HG02798 (cell line): ENCODE results near the gene PFKP.

ENCODE experiments used
- ATAC-seq: cut with Tn5 transposase; IDR thresholded peaks from one replicate; pipeline ENCODE4 v1.9.1; 2021; ENCODE audit warnings: mild to moderate bottlenecking; ENCODE audit not compliant: unreplicated experiment, poor library complexity

The PFKP gene

DNA sequence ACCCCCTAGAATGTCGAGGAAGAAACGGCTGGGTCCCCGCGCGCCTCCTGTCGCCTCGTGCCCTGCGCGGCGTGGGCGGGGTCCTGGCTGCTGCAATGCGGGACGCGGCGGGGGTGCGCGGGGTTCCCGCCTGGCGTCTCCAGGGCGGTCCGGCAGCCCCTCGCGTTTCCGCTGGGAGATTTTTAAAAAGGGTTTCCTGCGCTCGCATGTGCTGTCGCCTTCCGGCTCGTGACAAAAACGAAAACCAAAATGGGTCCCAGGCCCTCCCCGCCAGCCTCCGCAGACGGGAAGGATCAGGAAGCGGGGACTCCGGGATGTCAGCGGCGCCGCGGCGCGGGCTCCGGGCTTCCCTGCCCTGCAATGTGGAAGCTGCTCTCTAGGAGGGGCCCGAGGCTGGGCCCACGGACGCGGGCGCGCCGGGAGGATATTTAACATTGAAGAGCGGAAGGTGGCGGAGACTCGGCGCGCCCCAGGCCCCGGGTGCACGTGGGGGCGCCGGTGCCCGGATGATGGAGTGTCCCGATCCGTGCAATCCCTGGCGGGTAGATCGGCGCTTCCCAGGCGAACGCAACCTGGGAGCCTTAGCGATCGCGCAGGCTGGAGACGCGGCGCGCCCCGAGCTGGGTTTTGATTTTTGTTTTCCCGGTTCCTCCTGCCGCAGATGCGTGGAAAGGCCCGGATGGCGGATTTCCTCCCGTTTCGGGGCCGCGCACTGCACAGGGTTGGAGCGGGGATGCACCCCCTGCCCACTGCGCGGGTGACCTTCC lies 1.0 kb downstream of the PFKP start:
- peak; percentile 39 for ATAC-seq

DNA sequence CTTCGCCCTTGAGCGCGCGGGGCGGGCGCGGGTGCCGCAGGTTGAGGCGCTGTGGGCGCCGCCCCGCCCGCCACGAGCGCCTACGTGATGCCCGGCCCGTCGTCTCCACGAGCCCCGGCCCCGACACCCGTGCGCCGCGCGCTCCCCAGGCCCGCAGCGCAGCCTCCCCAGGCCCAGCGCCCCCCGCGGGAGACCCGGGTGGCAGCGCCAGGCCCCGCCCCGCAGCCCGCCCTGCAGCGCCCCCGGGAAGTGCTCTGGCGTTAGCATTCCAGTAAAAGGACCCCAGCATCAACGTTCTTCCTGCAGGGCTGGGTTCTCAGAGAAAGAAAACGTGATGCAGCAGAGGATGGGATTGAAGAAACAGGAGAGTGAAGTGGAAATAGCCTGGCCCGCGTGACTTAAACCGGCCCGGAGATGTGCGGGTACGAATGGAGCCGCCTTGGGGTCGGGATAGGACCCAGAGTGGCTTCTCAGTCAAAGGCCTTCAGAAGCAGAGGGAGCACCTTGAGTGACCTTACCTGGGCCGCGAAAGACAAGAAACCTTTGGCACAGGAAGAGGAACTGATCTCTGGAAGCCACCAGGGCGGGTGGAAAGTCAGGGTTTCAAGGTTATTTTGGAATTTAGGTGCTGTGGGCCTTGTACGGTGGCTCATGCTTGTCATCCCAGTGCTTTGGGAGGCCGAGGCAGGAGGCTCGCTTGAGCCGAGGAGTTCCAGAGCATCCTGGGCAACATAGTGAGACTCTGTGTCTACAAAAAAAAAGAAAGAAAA lies 1.8 kb downstream of the PFKP start:
- ATAC-seq: peak; percentile 38

GRCh38 chr10:3069876-3070275 lies 2.5 kb downstream of the PFKP start:
- ATAC-seq: no peak

- no peak for ATAC-seq
These were observed 4.3 kb downstream of the PFKP start for GRCh38 chr10:3071405-3072198.

GRCh38 chr10:3072641-3073360 lies 5.5 kb downstream of the PFKP start:
- no peak for ATAC-seq

GRCh38 chr10:3074145-3074665 lies 6.9 kb downstream of the PFKP start:
- ATAC-seq: no peak

DNA sequence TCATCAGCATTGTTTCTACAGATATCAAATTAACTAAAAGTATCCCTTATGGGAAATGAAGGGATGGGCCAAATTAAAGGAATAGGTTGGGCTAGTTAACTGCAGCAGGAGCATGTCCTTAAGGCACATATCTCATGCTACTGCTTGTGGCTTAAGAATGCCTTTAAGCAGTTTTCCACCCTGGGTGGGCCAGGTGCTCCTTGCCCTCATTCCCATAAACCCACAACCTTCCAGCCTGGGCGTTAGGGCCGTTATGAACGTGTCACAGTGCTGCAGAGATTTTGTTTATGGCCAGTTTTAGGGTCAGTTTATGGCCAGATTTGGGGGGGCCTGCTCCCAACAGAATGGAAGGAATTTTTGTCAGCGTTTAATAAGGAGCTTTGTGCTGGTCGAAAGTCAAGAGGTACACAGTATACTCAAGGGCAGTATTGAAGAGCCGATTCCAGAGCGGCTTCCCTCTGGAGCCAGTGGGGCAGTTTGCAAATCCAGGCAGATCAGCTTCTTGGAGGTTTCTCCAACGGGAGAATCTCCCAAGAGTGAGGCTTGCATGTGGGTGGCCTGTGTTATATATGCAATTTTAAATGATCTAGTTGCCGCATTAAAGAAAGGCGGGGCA lies 7.7 kb downstream of the PFKP start:
- no peak for ATAC-seq

DNA sequence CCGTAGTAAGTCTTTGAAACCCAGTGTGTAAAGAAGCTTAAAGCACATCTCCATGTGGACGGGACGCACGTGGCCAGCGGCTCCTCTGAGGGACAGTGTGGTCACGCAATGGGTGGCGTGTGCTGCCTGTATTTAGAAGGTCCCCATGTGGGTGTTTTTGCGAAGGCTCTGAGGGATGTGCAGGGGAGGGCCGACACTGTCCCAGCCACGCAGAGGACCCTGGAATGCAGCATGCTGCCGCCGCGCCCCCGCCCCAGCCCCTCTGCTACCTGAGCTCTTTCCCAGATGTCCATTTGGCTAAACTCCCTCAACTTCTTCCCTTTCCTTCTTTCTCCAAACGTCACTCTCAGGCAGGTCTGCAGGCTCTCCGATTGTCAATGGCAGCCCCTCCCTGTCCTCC lies 8.8 kb downstream of the PFKP start:
- no peak for ATAC-seq

GRCh38 chr10:3077509-3077908 lies 10.2 kb downstream of the PFKP start:
- ATAC-seq: no peak

DNA sequence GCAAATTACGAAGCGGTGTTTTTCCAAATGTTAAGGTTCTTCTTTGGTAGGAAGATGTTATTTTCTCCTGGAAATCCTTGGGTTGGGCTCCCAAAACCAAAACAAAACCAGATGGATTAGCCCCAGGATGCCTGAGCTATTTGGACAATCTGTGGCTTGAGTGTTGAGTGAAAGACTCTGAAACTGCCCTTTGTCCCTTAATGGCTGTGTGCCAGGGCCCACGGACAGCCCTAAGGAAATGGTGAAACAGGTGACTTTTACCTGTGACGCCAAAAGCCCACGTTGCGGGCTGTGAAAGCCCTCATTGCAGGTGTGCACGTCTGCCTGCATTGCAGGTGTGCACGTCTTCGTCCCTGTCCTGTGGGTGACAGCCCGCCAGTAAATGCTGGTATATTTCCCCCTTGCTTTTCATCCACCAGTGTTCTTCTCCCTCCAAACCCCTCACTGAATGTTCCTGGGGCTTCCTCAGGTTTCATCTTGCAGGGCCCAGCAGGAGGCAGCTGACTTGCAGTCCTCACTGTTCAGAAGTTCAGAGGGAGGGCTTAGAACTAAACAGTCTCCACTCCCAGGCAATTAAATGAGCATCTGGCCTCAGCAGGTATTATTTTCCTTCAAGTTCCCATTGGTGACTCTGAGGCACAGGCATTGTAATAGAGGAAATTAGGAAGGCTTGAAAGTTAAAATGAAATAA lies 10.7 kb downstream of the PFKP start:
- ATAC-seq: no peak

GRCh38 chr10:3081383-3081981 lies 14.1 kb downstream of the PFKP start:
- ATAC-seq: no peak

DNA sequence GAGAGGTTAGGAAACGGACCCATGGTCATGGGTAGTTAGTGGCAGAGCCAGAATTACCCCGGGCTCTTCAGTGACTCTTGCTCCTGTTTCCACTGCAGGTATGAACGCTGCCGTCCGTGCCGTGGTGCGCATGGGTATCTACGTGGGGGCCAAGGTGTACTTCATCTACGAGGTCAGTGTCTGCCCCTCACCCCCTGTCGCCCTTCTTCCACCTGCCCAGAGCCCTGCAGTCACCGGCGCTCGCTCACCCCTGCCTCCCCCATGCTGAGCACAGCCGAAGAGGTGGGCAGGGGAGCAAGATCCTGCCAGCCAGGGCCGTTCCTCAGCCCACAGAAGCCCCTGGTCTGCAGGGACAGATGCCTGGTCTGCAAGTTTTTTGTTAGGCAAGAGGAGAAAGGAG lies 14.9 kb downstream of the PFKP start:
- ATAC-seq: no peak

GRCh38 chr10:3085785-3086567 lies 18.6 kb downstream of the PFKP start:
- ATAC-seq: no peak

DNA sequence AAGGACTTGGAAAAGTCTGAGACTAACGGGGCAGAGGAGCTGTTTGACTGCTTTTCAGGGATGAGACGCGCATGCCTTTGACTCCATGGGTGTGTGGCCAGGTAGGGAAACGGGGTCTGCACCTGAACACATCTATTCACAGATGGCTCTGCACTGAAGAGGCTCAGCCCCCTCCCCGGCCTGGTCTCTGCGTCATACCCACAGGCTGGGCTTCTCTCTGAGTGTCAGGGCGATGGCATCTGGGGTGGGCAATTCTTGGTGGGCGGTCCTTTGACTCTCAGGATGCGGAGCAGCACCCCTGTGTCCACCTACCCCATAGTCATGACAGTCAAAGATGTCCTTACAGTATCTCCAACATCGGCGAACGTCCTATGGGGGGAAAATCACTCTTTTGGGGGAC lies 23.0 kb downstream of the PFKP start:
- ATAC-seq: no peak

- no peak for ATAC-seq
These were observed 23.8 kb downstream of the PFKP start for GRCh38 chr10:3090914-3091787.

GRCh38 chr10:3091921-3092320 lies 24.6 kb downstream of the PFKP start:
- no peak for ATAC-seq

DNA sequence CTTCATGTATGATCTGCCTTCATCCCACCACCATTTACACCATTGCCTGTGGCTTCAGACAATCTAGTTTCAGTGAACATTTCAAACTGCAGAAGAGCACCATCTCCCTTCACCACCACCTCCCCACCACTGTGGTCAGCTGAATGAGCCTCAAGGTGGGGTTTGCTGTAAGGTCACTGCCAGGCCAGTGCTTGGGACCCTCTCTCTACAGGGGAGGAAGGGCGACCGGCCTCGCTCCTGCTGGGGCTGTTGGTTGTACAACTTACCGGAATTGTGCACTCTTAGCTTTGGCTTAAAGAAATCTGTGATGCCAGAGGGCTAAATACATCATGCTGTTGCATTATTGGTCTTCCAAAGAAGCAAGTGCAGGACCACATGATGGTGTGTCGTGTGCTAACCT lies 26.6 kb downstream of the PFKP start:
- ATAC-seq: no peak
